MCF 10A (cell line): ENCODE results near the gene SPIRE1. TPM values are rescaled to one million over a fixed set of nuclear protein-coding genes. Genes with fewer than 3 reads are reported as not detected.

Experiments used
- BruUV-seq: library from RNA; stranded (reverse); fragments of 400-500 nt; replicated peaks from 2 replicates; lab custom pipeline; 2021; lab: Mats Ljungman, UMichigan
- CTCF ChIA-PET: fragments of 300-600 bp; sonication (Branson Sonifier 250); formaldehyde crosslinking; extraction: SDS; loops from one replicate; lab custom pipeline; 2021; ENCODE audit warnings: antibody characterized with exemption, inconsistent platforms; lab: Yijun Ruan, JAX
- POLR2A ChIA-PET: fragments of 300-600, 350-650 bp; sonication (Branson Sonifier 250); formaldehyde crosslinking; extraction: SDS; loops from one replicate; lab custom pipeline; 2020; ENCODE audit warnings: antibody characterized with exemption, inconsistent platforms; lab: Yijun Ruan, JAX
- DNase-seq: peaks from one replicate; pipeline ENCODE4 v3.0.0-alpha.2; 2018; ENCODE audit not compliant: unreplicated experiment
- H3K27ac Mint-ChIP-seq: one replicate; pipeline ENCODE4 v1.8.0; 2022; ENCODE audit warnings: mild to moderate bottlenecking, low read depth, mixed read lengths; ENCODE audit not compliant: unreplicated experiment
- H3K27me3 Mint-ChIP-seq: one replicate; pipeline ENCODE4 v1.8.0; 2022; ENCODE audit warnings: mixed read lengths; ENCODE audit not compliant: insufficient read depth, unreplicated experiment
- H3K36me3 Mint-ChIP-seq: one replicate; pipeline ENCODE4 v1.8.0; 2022; ENCODE audit warnings: mild to moderate bottlenecking, moderate library complexity, mixed read lengths; ENCODE audit not compliant: insufficient read depth, unreplicated experiment
- H3K4me1 Mint-ChIP-seq: one replicate; pipeline ENCODE4 v1.8.0; 2022; ENCODE audit warnings: mixed read lengths; ENCODE audit not compliant: insufficient read depth, unreplicated experiment
- H3K4me3 Mint-ChIP-seq: one replicate; pipeline ENCODE4 v1.8.0; 2022; ENCODE audit warnings: mild to moderate bottlenecking, moderate library complexity, mixed read lengths; ENCODE audit not compliant: unreplicated experiment
- H3K9me3 Mint-ChIP-seq: one replicate; pipeline ENCODE4 v1.8.0; 2022; ENCODE audit warnings: mixed read lengths; ENCODE audit not compliant: unreplicated experiment
- CTCF ChIP-seq: fragments of 200-600 bp; IDR thresholded peaks from one replicate; pipeline ENCODE4 v1.8.0; 2022; ENCODE audit warnings: antibody characterized with exemption, mild to moderate bottlenecking; ENCODE audit not compliant: unreplicated experiment
- intact Hi-C: fragments of 100-400 bp; cut with micrococcal nuclease; formaldehyde crosslinking; loops from 2 replicates; pipeline ENCODE4 v1.14.1; 2022
- total RNA-seq: library from RNA; stranded (reverse); gene quantifications from 2 replicates; pipeline ENCODE4 v1.2.3, GENCODE V29; 2022

SPIRE1 gene
- total RNA-seq, 1 experiment from 2014 or later, result 78.2 TPM

DNA sequence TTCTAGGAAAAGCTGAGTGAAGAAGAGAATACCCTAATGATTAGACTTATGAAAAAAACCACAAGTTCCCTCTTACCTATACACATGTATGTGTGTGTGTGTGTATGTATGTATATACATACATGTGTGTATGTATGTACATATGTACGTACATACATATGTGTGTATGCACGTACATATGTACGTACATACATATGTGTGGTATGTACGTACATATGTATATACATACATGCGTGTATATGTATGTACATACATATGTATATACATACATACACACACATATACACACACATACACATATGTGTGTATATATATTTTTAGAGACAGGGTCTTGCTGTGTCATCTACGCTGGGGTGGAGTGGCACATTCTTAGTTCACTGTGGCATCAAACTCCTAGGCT is 196.6 kb downstream of the SPIRE1 start:
- H3K36me3 Mint-ChIP-seq, result peaks cover 70% of the 10 kb centered on the region
- no peak overlapping the region for H3K27ac Mint-ChIP-seq
- no peaks in the 10 kb centered on the region for H3K4me1 Mint-ChIP-seq
- no peaks in the 10 kb centered on the region for H3K27me3 Mint-ChIP-seq
- intact Hi-C loops, result no loop called here
- H3K4me3 Mint-ChIP-seq, result no peak overlapping the region
- ChIA-PET CTCF (interaction anchor here (0.6 to 2.0 kb wide), 3 partner anchors 18 to 70 kb away, joined by 3 to 11 read pairs (median 3); no protein-coding TSS in a partner anchor), POLR2A (interaction anchor here (0.7 kb wide), 1 partner anchor 84 kb away, joined by 3 read pairs; no protein-coding TSS in a partner anchor)
- BruUV-seq, result no TSS peak
- TF ChIP-seq CTCF, result no peak
- no peaks in the 10 kb centered on the region for H3K9me3 Mint-ChIP-seq
- no peak for DNase-seq

GRCh38 chr18:12460874-12461273 is 197.0 kb downstream of the SPIRE1 start:
- intact Hi-C loops, result no loop called here
- ChIA-PET POLR2A (interaction anchor here (0.6 to 0.7 kb wide), 2 partner anchors 83 to 131 kb away, joined by 3 read pairs; no protein-coding TSS in a partner anchor), CTCF (interaction anchor here (0.7 to 2.0 kb wide), 3 partner anchors 8 to 70 kb away, joined by 3 to 11 read pairs (median 3); no protein-coding TSS in a partner anchor)
- Mint-ChIP-seq H3K36me3 (peaks cover 74% of the 10 kb centered on the region), H3K4me1 (no peaks in the 10 kb centered on the region), H3K4me3 (no peak overlapping the region), H3K27ac (no peak overlapping the region), H3K27me3 (no peaks in the 10 kb centered on the region), H3K9me3 (no peaks in the 10 kb centered on the region)
- no peak for TF ChIP-seq CTCF
- no TSS peak for BruUV-seq
- no peak for DNase-seq

- intact Hi-C loops, result no loop called here
- H3K4me1 Mint-ChIP-seq, result no peaks in the 10 kb centered on the region
- no peak for TF ChIP-seq CTCF
- no peak for DNase-seq
- ChIA-PET CTCF (interaction anchor here (0.5 kb wide), 1 partner anchor 220 kb away, joined by 3 read pairs; no protein-coding TSS in a partner anchor), POLR2A (no interaction called here)
- no peaks in the 10 kb centered on the region for H3K27me3 Mint-ChIP-seq
- H3K9me3 Mint-ChIP-seq, result no peaks in the 10 kb centered on the region
- H3K27ac Mint-ChIP-seq, result no peak overlapping the region
- BruUV-seq, result no TSS peak
- no peak overlapping the region for H3K4me3 Mint-ChIP-seq
- H3K36me3 Mint-ChIP-seq, result peaks cover 90% of the 10 kb centered on the region
Measured at GRCh38 chr18:12458771-12459170, 199.1 kb downstream of the SPIRE1 start.

DNA sequence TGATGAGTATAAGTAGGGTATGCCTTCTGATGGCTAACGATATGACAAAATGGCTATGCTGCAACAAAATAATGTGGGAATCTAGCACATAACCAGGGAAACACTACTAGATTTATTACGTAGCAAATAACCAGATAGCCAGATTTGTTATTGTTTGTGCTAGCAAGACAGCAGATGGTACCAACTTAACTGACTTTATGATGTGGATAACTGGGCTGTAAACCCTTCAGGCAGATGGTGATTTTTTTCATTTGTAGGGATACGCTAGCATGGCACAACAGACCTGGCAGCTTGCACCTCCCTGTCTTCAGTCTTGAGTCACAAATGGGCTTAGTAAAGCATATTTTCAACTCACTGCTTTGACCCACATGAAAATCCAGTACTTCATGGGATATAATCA is 201.5 kb downstream of the SPIRE1 start:
- ChIA-PET CTCF (no interaction called here), POLR2A (no interaction called here)
- Mint-ChIP-seq H3K27me3 (no peaks in the 10 kb centered on the region), H3K4me3 (no peak overlapping the region), H3K9me3 (no peaks in the 10 kb centered on the region), H3K27ac (no peak overlapping the region), H3K36me3 (peaks cover 83% of the 10 kb centered on the region), H3K4me1 (no peaks in the 10 kb centered on the region)
- no TSS peak for BruUV-seq
- intact Hi-C loops, result no loop called here
- TF ChIP-seq CTCF, result no peak
- DNase-seq, result no peak
